ENCODE data around the gene GARS1.
A peak's percentile ranks its signal among the peaks of the same experiment; 100 is the strongest.

Gene GARS1

DNA sequence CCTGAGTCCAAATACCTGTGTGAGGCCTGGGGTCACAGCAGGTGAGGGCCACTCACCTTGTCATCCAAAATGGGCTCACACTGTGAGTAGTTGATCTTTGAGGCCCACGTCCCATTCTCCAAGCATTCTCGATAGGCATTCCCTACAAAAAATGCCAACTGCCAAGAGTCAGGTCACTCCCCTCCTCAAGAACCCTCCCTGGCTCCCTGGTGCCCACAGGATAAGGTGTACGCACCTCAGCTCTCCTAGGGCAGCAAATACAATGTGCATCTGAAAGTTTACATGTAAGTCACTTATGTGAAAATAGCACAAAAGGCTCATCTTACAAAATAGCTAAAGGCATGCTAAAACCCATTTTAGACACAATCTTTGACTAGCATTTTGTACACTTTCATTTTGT, 72.5 kb downstream of the GARS1 start:
- TF ChIP-seq TCF12 (IDR thresholded peaks at IDR 0.05; ENCODE audit: low read depth) (no peak), RAD21 (IDR thresholded peaks at IDR 0.05; ENCODE audit: low read depth) (no peak), CREB1 (IDR thresholded peaks at IDR 0.05; ENCODE audit: low read depth) (no peak), CEBPB (IDR thresholded peaks at IDR 0.05) (no peak), NFIC (IDR thresholded peaks at IDR 0.05) (no peak), EP300 (IDR thresholded peaks at IDR 0.05; ENCODE audit: borderline replicate concordance) (no peak), ZBTB7A (IDR thresholded peaks at IDR 0.05; ENCODE audit: low read depth) (no peak), EGR1 (IDR thresholded peaks at IDR 0.05) (no peak), FOXM1 (IDR thresholded peaks at IDR 0.05; ENCODE audit: borderline replicate concordance, low read depth) (no peak), USF1 (IDR thresholded peaks at IDR 0.05) (no peak)
- TF ChIP-seq, protein P1, sequence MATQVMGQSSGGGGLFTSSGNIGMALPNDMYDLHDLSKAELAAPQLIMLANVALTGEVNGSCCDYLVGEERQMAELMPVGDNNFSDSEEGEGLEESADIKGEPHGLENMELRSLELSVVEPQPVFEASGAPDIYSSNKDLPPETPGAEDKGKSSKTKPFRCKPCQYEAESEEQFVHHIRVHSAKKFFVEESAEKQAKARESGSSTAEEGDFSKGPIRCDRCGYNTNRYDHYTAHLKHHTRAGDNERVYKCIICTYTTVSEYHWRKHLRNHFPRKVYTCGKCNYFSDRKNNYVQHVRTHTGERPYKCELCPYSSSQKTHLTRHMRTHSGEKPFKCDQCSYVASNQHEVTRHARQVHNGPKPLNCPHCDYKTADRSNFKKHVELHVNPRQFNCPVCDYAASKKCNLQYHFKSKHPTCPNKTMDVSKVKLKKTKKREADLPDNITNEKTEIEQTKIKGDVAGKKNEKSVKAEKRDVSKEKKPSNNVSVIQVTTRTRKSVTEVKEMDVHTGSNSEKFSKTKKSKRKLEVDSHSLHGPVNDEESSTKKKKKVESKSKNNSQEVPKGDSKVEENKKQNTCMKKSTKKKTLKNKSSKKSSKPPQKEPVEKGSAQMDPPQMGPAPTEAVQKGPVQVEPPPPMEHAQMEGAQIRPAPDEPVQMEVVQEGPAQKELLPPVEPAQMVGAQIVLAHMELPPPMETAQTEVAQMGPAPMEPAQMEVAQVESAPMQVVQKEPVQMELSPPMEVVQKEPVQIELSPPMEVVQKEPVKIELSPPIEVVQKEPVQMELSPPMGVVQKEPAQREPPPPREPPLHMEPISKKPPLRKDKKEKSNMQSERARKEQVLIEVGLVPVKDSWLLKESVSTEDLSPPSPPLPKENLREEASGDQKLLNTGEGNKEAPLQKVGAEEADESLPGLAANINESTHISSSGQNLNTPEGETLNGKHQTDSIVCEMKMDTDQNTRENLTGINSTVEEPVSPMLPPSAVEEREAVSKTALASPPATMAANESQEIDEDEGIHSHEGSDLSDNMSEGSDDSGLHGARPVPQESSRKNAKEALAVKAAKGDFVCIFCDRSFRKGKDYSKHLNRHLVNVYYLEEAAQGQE (IDR thresholded peaks at IDR 0.05; ENCODE audit: low read depth), result no peak
- TF ChIP-seq, protein P2, sequence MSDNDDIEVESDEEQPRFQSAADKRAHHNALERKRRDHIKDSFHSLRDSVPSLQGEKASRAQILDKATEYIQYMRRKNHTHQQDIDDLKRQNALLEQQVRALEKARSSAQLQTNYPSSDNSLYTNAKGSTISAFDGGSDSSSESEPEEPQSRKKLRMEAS (IDR thresholded peaks at IDR 0.05), result no peak

- no peak for TF ChIP-seq RAD21 (IDR thresholded peaks at IDR 0.05; ENCODE audit: low read depth)
Measured at GRCh38 chr7:30668102-30668501, 73.4 kb downstream of the GARS1 start.

- TF ChIP-seq EP300 (IDR thresholded peaks at IDR 0.05; ENCODE audit: borderline replicate concordance) (no peak), CEBPB (IDR thresholded peaks at IDR 0.05) (no peak), FOXM1 (IDR thresholded peaks at IDR 0.05; ENCODE audit: borderline replicate concordance, low read depth) (no peak), TEAD4 (IDR thresholded peaks at IDR 0.05) (peak; percentile 58), RAD21 (IDR thresholded peaks at IDR 0.05; ENCODE audit: low read depth) (no peak; the same call in 1 of the 2 replicates), CREB1 (IDR thresholded peaks at IDR 0.05; ENCODE audit: low read depth) (no peak), TAF1 (IDR thresholded peaks at IDR 0.05; ENCODE audit: low read depth) (no peak), YY1 (IDR thresholded peaks at IDR 0.05; ENCODE audit: low read depth) (0 out of 2 replicates have a peak, but pooled peaks have one; percentile 41), TCF12 (IDR thresholded peaks at IDR 0.05; ENCODE audit: low read depth) (no peak), EGR1 (IDR thresholded peaks at IDR 0.05) (no peak), NFIC (IDR thresholded peaks at IDR 0.05) (peak; percentile 70; the same call in 1 of the 2 replicates), ZBTB7A (IDR thresholded peaks at IDR 0.05; ENCODE audit: low read depth) (no peak), USF1 (IDR thresholded peaks at IDR 0.05) (no peak)
- TF ChIP-seq, protein P2 (IDR thresholded peaks at IDR 0.05), result peak; percentile 68
- TF ChIP-seq, protein P1 (IDR thresholded peaks at IDR 0.05; ENCODE audit: low read depth), result peak; percentile 100
Measured at GRCh38 chr7:30671793-30672465, 77.3 kb downstream of the GARS1 start.

GRCh38 chr7:30674420-30674819, 79.7 kb downstream of the GARS1 start:
- TF ChIP-seq EP300 (IDR thresholded peaks at IDR 0.05; ENCODE audit: borderline replicate concordance) (no peak), CREB1 (IDR thresholded peaks at IDR 0.05; ENCODE audit: low read depth) (no peak), USF1 (IDR thresholded peaks at IDR 0.05) (no peak), TAF1 (IDR thresholded peaks at IDR 0.05; ENCODE audit: low read depth) (no peak), FOXM1 (IDR thresholded peaks at IDR 0.05; ENCODE audit: borderline replicate concordance, low read depth) (no peak), EGR1 (IDR thresholded peaks at IDR 0.05) (no peak), ZBTB7A (IDR thresholded peaks at IDR 0.05; ENCODE audit: low read depth) (no peak), CEBPB (IDR thresholded peaks at IDR 0.05) (no peak), TCF12 (IDR thresholded peaks at IDR 0.05; ENCODE audit: low read depth) (no peak), RAD21 (IDR thresholded peaks at IDR 0.05; ENCODE audit: low read depth) (no peak), YY1 (IDR thresholded peaks at IDR 0.05; ENCODE audit: low read depth) (no peak), NFIC (IDR thresholded peaks at IDR 0.05) (no peak)
- TF ChIP-seq, protein P2 (IDR thresholded peaks at IDR 0.05), result no peak
- TF ChIP-seq, protein P1 (IDR thresholded peaks at IDR 0.05; ENCODE audit: low read depth), result no peak
